Fibroblast of lung (primary cell): Measurements from ENCODE around the gene VAMP2. TPM values are rescaled to one million over a fixed set of nuclear protein-coding genes. Genes with fewer than 3 reads are reported as not detected.

Experiments used
- DNase-seq, 2 donors: peaks; one replicate each; pipeline versions ENCODE4 v3.0.0 to v3.0.0-alpha.2; 2010; ENCODE audit warnings: low read depth in 2 of 2
- H2AFZ ChIP-seq: 2 replicates; pipeline ENCODE4 v1.5.1; 2012; ENCODE audit warnings: low read length, control low read depth, inconsistent platforms
- H3K27ac ChIP-seq: 2 replicates; pipeline ENCODE4 v1.5.1; 2011; ENCODE audit warnings: low read length, control low read depth; ENCODE audit not compliant: insufficient read depth
- H3K27me3 ChIP-seq: 2 replicates; pipeline ENCODE4 v1.5.1; 2011; ENCODE audit warnings: mild to moderate bottlenecking, low read length; ENCODE audit not compliant: control insufficient read depth, insufficient read depth
- H3K36me3 ChIP-seq: 2 replicates; pipeline ENCODE4 v1.5.1; 2011; ENCODE audit warnings: low read length; ENCODE audit not compliant: control insufficient read depth, insufficient read depth
- H3K4me1 ChIP-seq: 2 replicates; pipeline ENCODE4 v1.5.1; 2011; ENCODE audit warnings: low read length; ENCODE audit not compliant: control insufficient read depth, insufficient read depth; ENCODE audit errors: extremely low read depth
- H3K4me2 ChIP-seq: 2 replicates; pipeline ENCODE4 v1.5.1; 2011; ENCODE audit warnings: low read length, control low read depth; ENCODE audit not compliant: insufficient read depth; ENCODE audit errors: extremely low read depth
- H3K4me3 ChIP-seq, 4 experiments: fragments of 200-600 bp in 1 of 4; sonication (generic) in 1 of 4; replicated peaks in 1 of 4; 2 replicates each; pipeline ENCODE4 v1.5.1; 2011 to 2016; ENCODE audit warnings: low read length in 4 of 4, low read depth in 3 of 4, mild to moderate bottlenecking in 3 of 4, control low read depth in 2 of 4, inconsistent platforms in 1 of 4, mixed read lengths in 1 of 4; ENCODE audit not compliant: insufficient read depth in 1 of 4; ENCODE audit errors: control extremely low read depth in 1 of 4
- H3K79me2 ChIP-seq: 2 replicates; pipeline ENCODE4 v1.5.1; 2012; ENCODE audit warnings: mild to moderate bottlenecking, low read length, inconsistent platforms; ENCODE audit not compliant: control insufficient read depth, insufficient read depth
- H3K9ac ChIP-seq: 2 replicates; pipeline ENCODE4 v1.5.1; 2011; ENCODE audit warnings: mild to moderate bottlenecking, low read length, control low read depth; ENCODE audit not compliant: insufficient read depth
- H3K9me3 ChIP-seq: 2 replicates; pipeline ENCODE4 v1.5.1; 2012; ENCODE audit warnings: low read depth, low read length; ENCODE audit not compliant: control insufficient read depth, insufficient read depth
- H4K20me1 ChIP-seq: 2 replicates; pipeline ENCODE4 v1.5.1; 2011; ENCODE audit warnings: low read length; ENCODE audit not compliant: control insufficient read depth, insufficient read depth; ENCODE audit errors: extremely low read depth
- EZH2 ChIP-seq: IDR thresholded peaks from 2 replicates; pipeline ENCODE4 v1.5.1; 2012; ENCODE audit warnings: low read length, control low read depth, mild to moderate bottlenecking; ENCODE audit errors: missing control alignments
- polyA plus RNA-seq, 2 donors: library from polyadenylated mRNA; depleted of rRNA in 1 of 2; stranded (reverse) in 1 of 2; unstranded in 1 of 2; fragments of >200 nt; gene quantifications; 2 replicates each; pipeline ENCODE4 v1.2.1, GENCODE V29; 2011 to 2012; ENCODE audit warnings: missing spikeins in 1 of 2
- total RNA-seq: library from RNA; depleted of rRNA; stranded (reverse); fragments of >200 nt; gene quantifications from 2 replicates; pipeline ENCODE4 v1.2.1, GENCODE V29; 2014
- TF ChIP-seq, protein P1 (sequence below), 2 donors: IDR thresholded peaks in 1 of 2; conservative IDR thresholded peaks in 1 of 2; 1 replicate in 1 of 2; 2 replicates in 1 of 2; pipeline ENCODE4 v1.5.1; 2011 to 2012; ENCODE audit warnings: low read length in 2 of 2, control low read depth in 1 of 2, inconsistent platforms in 1 of 2, low read depth in 1 of 2, mild to moderate bottlenecking in 1 of 2

Gene VAMP2
- total and polyA plus RNA-seq, 2 donors (not counting 1 experiment from before 2014, with no cell fraction given) = 8.1 to 12.2 TPM

- Histone ChIP-seq H2AFZ (no peak overlapping the region), H3K9me3 (no peaks in the 10 kb centered on the region), H3K27me3 (peaks cover 5% of the 10 kb centered on the region), H3K4me1 (peaks cover 10% of the 10 kb centered on the region), H3K36me3 (no peaks in the 10 kb centered on the region), H3K79me2 (no peaks in the 10 kb centered on the region), H3K9ac (no peak overlapping the region), H3K4me3 (peak overlapping the region; percentile 44 to 80 (median 64)), H4K20me1 (no peaks in the 10 kb centered on the region), H3K27ac (no peak overlapping the region), H3K4me2 (peak overlapping the region; percentile 92)
- TF ChIP-seq, protein P1, sequence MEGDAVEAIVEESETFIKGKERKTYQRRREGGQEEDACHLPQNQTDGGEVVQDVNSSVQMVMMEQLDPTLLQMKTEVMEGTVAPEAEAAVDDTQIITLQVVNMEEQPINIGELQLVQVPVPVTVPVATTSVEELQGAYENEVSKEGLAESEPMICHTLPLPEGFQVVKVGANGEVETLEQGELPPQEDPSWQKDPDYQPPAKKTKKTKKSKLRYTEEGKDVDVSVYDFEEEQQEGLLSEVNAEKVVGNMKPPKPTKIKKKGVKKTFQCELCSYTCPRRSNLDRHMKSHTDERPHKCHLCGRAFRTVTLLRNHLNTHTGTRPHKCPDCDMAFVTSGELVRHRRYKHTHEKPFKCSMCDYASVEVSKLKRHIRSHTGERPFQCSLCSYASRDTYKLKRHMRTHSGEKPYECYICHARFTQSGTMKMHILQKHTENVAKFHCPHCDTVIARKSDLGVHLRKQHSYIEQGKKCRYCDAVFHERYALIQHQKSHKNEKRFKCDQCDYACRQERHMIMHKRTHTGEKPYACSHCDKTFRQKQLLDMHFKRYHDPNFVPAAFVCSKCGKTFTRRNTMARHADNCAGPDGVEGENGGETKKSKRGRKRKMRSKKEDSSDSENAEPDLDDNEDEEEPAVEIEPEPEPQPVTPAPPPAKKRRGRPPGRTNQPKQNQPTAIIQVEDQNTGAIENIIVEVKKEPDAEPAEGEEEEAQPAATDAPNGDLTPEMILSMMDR (conservative IDR thresholded peaks at IDR 0.05 in 1 of 2, IDR thresholded peaks at IDR 0.05 in 1 of 2; ENCODE audit: low read depth in 1 of 2, low read length in 2 of 2) = no peak
- no peak for TF ChIP-seq EZH2
- no peak for DNase-seq
Measured at GRCh38 chr17:8121407-8121680, 41.4 kb downstream of the VAMP2 start.

DNA sequence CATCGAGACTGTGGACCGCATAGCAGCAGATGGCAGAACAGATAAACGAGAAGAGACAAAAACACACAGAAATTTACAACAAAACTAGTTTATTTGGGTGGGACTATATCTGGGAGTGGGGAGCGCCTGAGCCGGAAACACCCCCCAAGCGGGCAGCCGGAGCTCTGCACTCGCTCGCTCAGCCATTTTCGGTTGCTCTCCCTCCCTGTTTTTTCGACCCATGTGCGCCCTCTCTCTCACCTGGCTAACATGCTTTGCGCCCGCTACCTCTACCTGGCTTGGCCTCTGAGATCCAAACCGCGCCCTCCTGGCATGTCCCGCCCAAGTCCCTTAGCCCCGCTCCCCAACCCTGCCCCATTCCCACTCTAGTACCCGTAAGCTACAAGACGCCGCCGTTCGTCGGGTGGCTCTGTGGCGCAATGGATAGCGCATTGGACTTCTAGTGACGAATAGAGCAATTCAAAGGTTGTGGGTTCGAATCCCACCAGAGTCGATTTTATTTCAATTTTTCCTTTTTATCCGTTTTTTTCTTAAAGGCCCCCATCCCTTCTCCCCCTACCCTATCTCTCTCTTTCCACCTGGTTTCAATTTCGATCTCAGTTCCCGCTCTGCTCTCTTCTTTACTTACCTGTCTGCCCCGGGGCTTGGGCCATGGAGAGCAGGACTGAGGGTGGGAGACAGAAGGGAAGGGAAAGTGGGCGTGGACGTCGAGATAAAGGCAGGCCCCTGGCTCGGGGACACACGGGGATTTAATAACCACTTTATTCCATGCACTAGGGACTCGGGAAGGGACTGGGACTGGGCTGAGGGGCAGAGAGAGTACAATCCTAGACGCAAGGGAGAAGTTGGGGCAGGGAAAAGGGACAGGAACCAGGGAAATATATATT lies 42.0 kb downstream of the VAMP2 start:
- no peaks in the 10 kb centered on the region for H3K79me2 ChIP-seq
- no peaks in the 10 kb centered on the region for H4K20me1 ChIP-seq
- H3K9me3 ChIP-seq = no peaks in the 10 kb centered on the region
- H2AFZ ChIP-seq = peak overlapping the region; percentile 33
- peak overlapping the region; percentile 44 to 80 (median 60) for H3K4me3 ChIP-seq
- peak in 1 of 2 donors; percentile 81 for DNase-seq
- no peak for TF ChIP-seq EZH2
- TF ChIP-seq, protein P1 (conservative IDR thresholded peaks at IDR 0.05 in 1 of 2, IDR thresholded peaks at IDR 0.05 in 1 of 2; ENCODE audit: low read depth in 1 of 2, low read length in 2 of 2) = peak; percentile 29 to 39
- peak overlapping the region; percentile 58 for H3K27ac ChIP-seq
- H3K27me3 ChIP-seq = peaks cover 10% of the 10 kb centered on the region
- H3K4me1 ChIP-seq = peaks cover 9% of the 10 kb centered on the region
- no peaks in the 10 kb centered on the region for H3K36me3 ChIP-seq
- H3K9ac ChIP-seq = peak overlapping the region; percentile 34
- H3K4me2 ChIP-seq = peak overlapping the region; percentile 92

- Histone ChIP-seq H3K9ac (no peak overlapping the region), H3K4me3 (peak overlapping the region; percentile 44 to 83 (median 62)), H3K9me3 (no peaks in the 10 kb centered on the region), H3K27ac (peak overlapping the region; percentile 58), H3K36me3 (no peaks in the 10 kb centered on the region), H3K4me2 (peak overlapping the region; percentile 75), H3K27me3 (peaks cover 19% of the 10 kb centered on the region), H3K4me1 (peaks cover 9% of the 10 kb centered on the region), H4K20me1 (no peaks in the 10 kb centered on the region), H3K79me2 (no peaks in the 10 kb centered on the region), H2AFZ (no peak overlapping the region)
- DNase-seq = peak; percentile 90 to 97
- TF ChIP-seq, protein P1 (conservative IDR thresholded peaks at IDR 0.05 in 1 of 2, IDR thresholded peaks at IDR 0.05 in 1 of 2; ENCODE audit: low read depth in 1 of 2, low read length in 2 of 2) = no peak
- TF ChIP-seq EZH2 = no peak
Measured at GRCh38 chr17:8119581-8120519, 42.9 kb downstream of the VAMP2 start.
